Cardiac muscle cell (in vitro differentiated cells and primary cell): Measurements from ENCODE around the gene CFAP54. TPM values are rescaled to one million over a fixed set of nuclear protein-coding genes. Genes with fewer than 3 reads are reported as not detected.
"Not testable (repeated sequence)": the region's sequence is repeated elsewhere in the genome, so short reads cannot be mapped to it uniquely, and the experiment has no call there.

ENCODE experiments used
- DNase-seq, 2 donors: peaks; one replicate each; pipeline versions ENCODE4 v3.0.0 to v3.0.0-alpha.2; 2010 to 2017; ENCODE audit warnings: low read depth in 1 of 2, low spot score in 1 of 2
- H3K27ac ChIP-seq: fragments of 200-600 bp; sonication (generic); 2 replicates; pipeline ENCODE4 v1.5.1; 2016
- H3K27me3 ChIP-seq: fragments of 200-600 bp; sonication (generic); 2 replicates; pipeline ENCODE4 v1.6.0; 2016; ENCODE audit warnings: control low read depth
- H3K36me3 ChIP-seq: fragments of 200-600 bp; sonication (generic); 2 replicates; pipeline ENCODE4 v1.5.1; 2016; ENCODE audit warnings: control low read depth
- H3K4me1 ChIP-seq: fragments of 200-600 bp; sonication (generic); 2 replicates; pipeline ENCODE4 v1.8.1; 2017; ENCODE audit warnings: low read depth, mild to moderate bottlenecking, mixed run types
- H3K4me3 ChIP-seq: fragments of 200-600 bp; sonication (generic); 2 replicates; pipeline ENCODE4 v1.5.1; 2016; ENCODE audit warnings: mild to moderate bottlenecking
- H3K9me3 ChIP-seq: fragments of 200-600 bp; sonication (generic); 2 replicates; pipeline ENCODE4 v1.5.1; 2017; ENCODE audit warnings: low read depth, mild to moderate bottlenecking, control low read depth
- CTCF ChIP-seq: IDR thresholded peaks from 2 replicates; pipeline ENCODE4 v1.5.1; 2012; ENCODE audit warnings: low read depth, mild to moderate bottlenecking, low read length
- polyA plus RNA-seq: library from polyadenylated mRNA; unstranded; fragments of >200 nt; fragmentation: Nextera tagmentation; extraction: Ambion mirVana; gene quantifications from 2 replicates; pipeline ENCODE4 v1.2.1, GENCODE V29; 2016
- total RNA-seq: library from RNA; depleted of rRNA; stranded (reverse); fragments of >200 nt; gene quantifications from 2 replicates; pipeline ENCODE4 v1.2.3, GENCODE V29; 2016

CFAP54 gene
- total and polyA plus RNA-seq, 2 experiments from 2014 or later: 0.86 to 2.0 TPM

DNA sequence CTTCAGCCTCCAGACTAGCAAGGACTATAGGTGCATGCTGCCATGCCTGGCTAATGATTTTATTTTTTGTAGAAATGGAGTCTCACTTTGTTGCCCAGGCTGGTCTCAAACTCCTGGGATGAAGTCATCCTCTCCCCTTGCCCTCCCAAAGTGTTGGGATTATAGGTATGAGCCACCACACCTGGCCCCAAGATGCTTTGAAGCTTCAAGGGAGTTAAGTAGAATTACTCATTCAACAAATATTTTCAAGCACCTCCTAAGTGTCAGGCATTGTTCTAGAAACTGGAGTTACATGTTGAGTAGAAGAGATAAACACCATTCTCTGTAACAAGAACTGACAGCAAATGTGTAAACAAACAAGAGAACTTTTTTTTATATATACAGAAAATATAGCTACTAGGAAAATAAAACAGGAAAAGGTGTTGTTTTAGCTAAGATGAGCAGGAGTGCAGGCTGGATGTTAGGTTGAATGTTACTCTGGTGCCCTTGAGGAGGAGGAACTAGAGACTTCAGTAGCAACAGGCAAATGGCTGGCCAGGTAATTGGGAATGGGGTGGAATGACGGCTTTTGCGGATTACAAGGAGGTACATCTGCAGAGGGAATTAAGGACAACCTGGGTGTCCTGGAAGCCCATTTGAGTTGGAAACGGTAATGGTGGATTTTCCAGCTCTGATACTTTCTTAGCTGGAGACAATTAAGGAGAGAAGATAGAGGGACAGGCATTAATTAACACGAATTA lies 32.0 kb upstream of the CFAP54 start:
- Histone ChIP-seq H3K27me3 (no peaks in the 10 kb centered on the region), H3K27ac (no peak overlapping the region), H3K4me3 (no peak overlapping the region), H3K9me3 (no peaks in the 10 kb centered on the region), H3K4me1 (no peaks in the 10 kb centered on the region), H3K36me3 (no peaks in the 10 kb centered on the region)
- TF ChIP-seq CTCF: no peak
- DNase-seq: no peak

DNA sequence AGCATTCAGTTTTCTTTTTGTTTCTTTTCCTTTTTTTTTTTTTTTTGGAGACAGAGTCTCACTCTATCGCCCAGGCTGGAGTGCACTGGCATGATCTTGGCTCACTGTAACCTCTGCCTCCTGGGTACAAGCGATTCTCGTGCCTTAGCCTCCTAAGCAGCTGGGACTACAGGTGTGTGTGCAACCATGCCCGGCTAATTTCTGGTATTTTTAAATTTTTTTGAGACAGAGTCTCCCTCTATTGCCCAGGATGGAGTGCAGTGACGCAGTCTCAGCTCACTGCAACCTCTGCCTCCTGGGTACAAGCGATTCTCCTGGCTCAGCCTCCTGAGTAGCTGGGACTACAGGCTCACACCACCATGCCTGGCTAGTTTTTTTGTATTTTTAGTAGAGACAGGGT lies 30.1 kb upstream of the CFAP54 start:
- not testable (repeated sequence) for H3K4me3 ChIP-seq, H3K4me1 ChIP-seq, H3K27me3 ChIP-seq, DNase-seq, H3K27ac ChIP-seq, H3K36me3 ChIP-seq, H3K9me3 ChIP-seq

- H3K36me3 ChIP-seq: no peaks in the 10 kb centered on the region
- no peak overlapping the region for H3K4me3 ChIP-seq
- no peaks in the 10 kb centered on the region for H3K4me1 ChIP-seq
- no peak overlapping the region for H3K27ac ChIP-seq
- H3K9me3 ChIP-seq: no peaks in the 10 kb centered on the region
- DNase-seq: no peak
- no peaks in the 10 kb centered on the region for H3K27me3 ChIP-seq
- no peak for TF ChIP-seq CTCF
Measured at GRCh38 chr12:96462571-96463280, 26.7 kb upstream of the CFAP54 start.

DNA sequence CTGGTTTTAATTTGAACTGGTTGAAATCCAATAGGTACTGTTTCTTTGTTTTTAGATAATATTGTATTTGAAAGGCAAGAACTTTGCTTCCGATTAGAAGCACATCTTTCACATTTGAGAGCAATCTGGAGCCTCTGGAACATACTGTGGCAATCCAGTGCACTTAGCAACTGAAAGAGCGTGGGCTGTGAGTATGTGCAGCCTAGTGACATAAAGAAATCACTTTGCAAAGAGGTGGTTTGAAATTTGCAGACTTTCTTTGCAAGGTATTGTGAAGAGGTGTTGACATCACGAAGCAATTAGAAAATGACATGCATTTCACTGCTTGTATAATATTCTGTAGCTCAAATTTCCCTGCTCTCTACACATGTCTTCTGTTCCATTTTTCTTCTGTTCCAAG lies 23.5 kb upstream of the CFAP54 start:
- Histone ChIP-seq H3K4me1 (no peaks in the 10 kb centered on the region), H3K27me3 (no peaks in the 10 kb centered on the region), H3K36me3 (no peaks in the 10 kb centered on the region), H3K27ac (no peak overlapping the region), H3K9me3 (no peaks in the 10 kb centered on the region), H3K4me3 (no peak overlapping the region)
- TF ChIP-seq CTCF: no peak
- no peak for DNase-seq

DNA sequence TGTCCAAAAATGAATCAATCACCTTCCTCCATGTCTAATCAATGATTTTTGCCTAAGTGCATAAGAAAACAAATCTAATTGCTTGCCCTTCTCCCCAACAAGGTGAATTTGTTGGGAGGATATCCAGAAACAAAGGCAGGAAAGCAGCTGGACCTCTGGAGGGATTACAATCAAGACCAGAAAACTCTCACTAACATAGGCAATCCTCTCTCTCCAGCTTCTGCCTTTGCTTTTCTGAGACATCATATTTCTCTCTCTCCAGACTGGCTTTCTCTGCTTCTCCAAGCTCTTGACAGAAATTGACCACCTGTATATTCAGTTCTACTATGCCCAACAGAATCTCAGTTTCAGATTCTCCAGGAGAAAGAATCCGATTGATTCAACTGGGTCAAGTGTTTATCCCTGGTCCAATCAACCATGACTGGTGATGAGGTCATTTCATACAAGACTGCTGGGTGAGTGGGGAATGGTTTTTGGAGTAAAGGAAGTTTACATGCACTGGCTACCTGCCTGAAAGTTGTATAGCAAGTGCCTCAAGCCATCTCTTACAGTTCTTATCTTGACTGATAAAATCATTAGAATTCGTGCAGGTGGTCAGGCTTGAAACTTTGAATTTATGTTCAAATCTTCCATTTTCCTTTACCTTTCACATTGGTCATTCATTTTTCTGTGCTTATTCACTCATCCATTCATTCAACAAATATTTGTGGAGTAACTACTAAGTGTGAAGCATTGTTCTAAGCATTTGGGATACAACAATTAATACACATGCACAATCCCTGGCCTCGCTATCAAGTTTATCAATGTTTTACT lies 22.2 kb upstream of the CFAP54 start:
- Histone ChIP-seq H3K36me3 (no peaks in the 10 kb centered on the region), H3K9me3 (no peaks in the 10 kb centered on the region), H3K27me3 (no peaks in the 10 kb centered on the region), H3K4me3 (no peak overlapping the region), H3K4me1 (no peaks in the 10 kb centered on the region), H3K27ac (no peak overlapping the region)
- no peak for TF ChIP-seq CTCF
- DNase-seq: no peak
